Ovary (tissue), 3 donors: ENCODE measurements around the gene GCK.

Experiments
- EP300 ChIP-seq: sonication (generic); formaldehyde crosslinking; IDR thresholded peaks from one replicate; pipeline ENCODE4 v1.6.1; 2017; ENCODE audit warnings: antibody characterized with exemption
- POLR2A ChIP-seq: fragments of 450-650 bp; IDR thresholded peaks from one replicate; pipeline ENCODE4 v1.6.1; 2017; ENCODE audit warnings: antibody characterized with exemption, mild to moderate bottlenecking, moderate library complexity
- TF ChIP-seq, protein P1 (sequence below), 3 donors: fragments of 450-650 bp in 2 of 3; fragments of 200-600 bp in 1 of 3; IDR thresholded peaks; one replicate each; pipeline versions ENCODE4 v1.5.1 to v1.8.0; 2016 to 2022; ENCODE audit warnings: antibody characterized with exemption in 3 of 3, mild to moderate bottlenecking in 1 of 3
- donor health status: DM: no; HTN: no; CAD: no.

GRCh38 chr7:44189993-44190872, 994 bp upstream of the GCK start:
- TF ChIP-seq POLR2A (no peak), EP300 (no peak)
- TF ChIP-seq, protein P1, sequence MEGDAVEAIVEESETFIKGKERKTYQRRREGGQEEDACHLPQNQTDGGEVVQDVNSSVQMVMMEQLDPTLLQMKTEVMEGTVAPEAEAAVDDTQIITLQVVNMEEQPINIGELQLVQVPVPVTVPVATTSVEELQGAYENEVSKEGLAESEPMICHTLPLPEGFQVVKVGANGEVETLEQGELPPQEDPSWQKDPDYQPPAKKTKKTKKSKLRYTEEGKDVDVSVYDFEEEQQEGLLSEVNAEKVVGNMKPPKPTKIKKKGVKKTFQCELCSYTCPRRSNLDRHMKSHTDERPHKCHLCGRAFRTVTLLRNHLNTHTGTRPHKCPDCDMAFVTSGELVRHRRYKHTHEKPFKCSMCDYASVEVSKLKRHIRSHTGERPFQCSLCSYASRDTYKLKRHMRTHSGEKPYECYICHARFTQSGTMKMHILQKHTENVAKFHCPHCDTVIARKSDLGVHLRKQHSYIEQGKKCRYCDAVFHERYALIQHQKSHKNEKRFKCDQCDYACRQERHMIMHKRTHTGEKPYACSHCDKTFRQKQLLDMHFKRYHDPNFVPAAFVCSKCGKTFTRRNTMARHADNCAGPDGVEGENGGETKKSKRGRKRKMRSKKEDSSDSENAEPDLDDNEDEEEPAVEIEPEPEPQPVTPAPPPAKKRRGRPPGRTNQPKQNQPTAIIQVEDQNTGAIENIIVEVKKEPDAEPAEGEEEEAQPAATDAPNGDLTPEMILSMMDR (IDR thresholded peaks at IDR 0.05), result no peak
